ENCODE data around the gene SMIM24.
"Not testable (repeated sequence)": the region's sequence is repeated elsewhere in the genome, so short reads cannot be mapped to it uniquely, and the experiment has no call there.

The SMIM24 gene

GRCh38 chr19:3451451-3451866 is 28.9 kb downstream of the SMIM24 start:
- Histone ChIP-seq H3K79me1 (ENCODE audit: low read length) (no peaks in the 10 kb centered on the region), H2BK5ac (ENCODE audit: low read depth, low read length, poor library complexity) (no peak overlapping the region), H3K9ac (ENCODE audit: low read length) (no peak overlapping the region), H2AFZ (ENCODE audit: insufficient read depth, low read length, poor library complexity) (no peak overlapping the region), H3K4me1 (ENCODE audit: control insufficient read depth in 1 of 2, insufficient read depth in 2 of 2, low read length in 2 of 2) (peaks cover 0 to 12% of the 10 kb centered on the region in 2 experiments), H2AK5ac (ENCODE audit: low read length) (no peak overlapping the region), H3K9me3 (ENCODE audit: insufficient read depth, low read depth, low read length) (no peaks in the 10 kb centered on the region), H2BK120ac (ENCODE audit: insufficient read depth, low read length, poor library complexity) (no peak overlapping the region), H3K27ac (ENCODE audit: low read depth, low read length) (peak overlapping the region; percentile 27), H3K14ac (ENCODE audit: low read length) (no peak overlapping the region), H3K4me2 (ENCODE audit: low read length) (no peak overlapping the region), H4K8ac (ENCODE audit: low read depth, low read length) (no peak overlapping the region), H4K12ac (ENCODE audit: low read depth, low read length) (no peak overlapping the region), H2BK12ac (ENCODE audit: low read length) (no peak overlapping the region), H3K4me3 (ENCODE audit: low read depth, low read length) (no peak overlapping the region), H3K27me3 (ENCODE audit: insufficient read depth, low read length) (no peaks in the 10 kb centered on the region), H3K4ac (ENCODE audit: low read depth, low read length) (no peak overlapping the region), H3K36me3 (ENCODE audit: control insufficient read depth in 1 of 2, insufficient read depth in 2 of 2, low read length in 2 of 2) (no peaks in the 10 kb centered on the region), H3K79me2 (ENCODE audit: control insufficient read depth, insufficient read depth, low read length, poor library complexity) (no peaks in the 10 kb centered on the region), H4K91ac (ENCODE audit: low read depth, low read length) (no peak overlapping the region), H3K23ac (ENCODE audit: low read length) (no peak overlapping the region), H3K18ac (ENCODE audit: low read length) (no peak overlapping the region)
- peak; percentile 77 to 84 for DNase-seq
- WGBS (ENCODE audit: extremely low coverage, insufficient coverage, insufficient read length): no CpG with 5 or more reads among the region's 10 CpGs

- Histone ChIP-seq H2BK120ac (ENCODE audit: insufficient read depth, low read length, poor library complexity) (no peak overlapping the region), H3K4ac (ENCODE audit: low read depth, low read length) (no peak overlapping the region), H2BK5ac (ENCODE audit: low read depth, low read length, poor library complexity) (no peak overlapping the region), H3K9ac (ENCODE audit: low read length) (no peak overlapping the region), H2AFZ (ENCODE audit: insufficient read depth, low read length, poor library complexity) (no peak overlapping the region), H2AK5ac (ENCODE audit: low read length) (no peak overlapping the region), H3K36me3 (ENCODE audit: control insufficient read depth in 1 of 2, insufficient read depth in 2 of 2, low read length in 2 of 2) (no peaks in the 10 kb centered on the region), H4K91ac (ENCODE audit: low read depth, low read length) (no peak overlapping the region), H3K23ac (ENCODE audit: low read length) (no peak overlapping the region), H3K4me1 (ENCODE audit: control insufficient read depth in 1 of 2, insufficient read depth in 2 of 2, low read length in 2 of 2) (peaks cover 0 to 12% of the 10 kb centered on the region in 2 experiments), H4K12ac (ENCODE audit: low read depth, low read length) (no peak overlapping the region), H2BK12ac (ENCODE audit: low read length) (no peak overlapping the region), H3K4me3 (ENCODE audit: low read depth, low read length) (no peak overlapping the region), H3K27ac (ENCODE audit: low read depth, low read length) (no peak overlapping the region), H3K14ac (ENCODE audit: low read length) (no peak overlapping the region), H3K27me3 (ENCODE audit: insufficient read depth, low read length) (no peaks in the 10 kb centered on the region), H3K4me2 (ENCODE audit: low read length) (no peak overlapping the region), H3K18ac (ENCODE audit: low read length) (no peak overlapping the region), H3K79me1 (ENCODE audit: low read length) (no peaks in the 10 kb centered on the region), H4K8ac (ENCODE audit: low read depth, low read length) (no peak overlapping the region), H3K79me2 (ENCODE audit: control insufficient read depth, insufficient read depth, low read length, poor library complexity) (no peaks in the 10 kb centered on the region), H3K9me3 (ENCODE audit: insufficient read depth, low read depth, low read length) (no peaks in the 10 kb centered on the region)
- peak; percentile 98 to 99 for DNase-seq
- WGBS (ENCODE audit: extremely low coverage, insufficient coverage, insufficient read length): no CpG with 5 or more reads among the region's 12 CpGs
These were observed 29.4 kb downstream of the SMIM24 start for GRCh38 chr19:3450796-3451411.

GRCh38 chr19:3448616-3449334 is 31.6 kb downstream of the SMIM24 start:
- H4K12ac ChIP-seq (ENCODE audit: low read depth, low read length): no peak overlapping the region
- H3K23ac ChIP-seq (ENCODE audit: low read length): no peak overlapping the region

GRCh38 chr19:3446657-3447056 is 33.7 kb downstream of the SMIM24 start:
- H2AFZ ChIP-seq (ENCODE audit: insufficient read depth, low read length, poor library complexity): not testable (repeated sequence)

More at GRCh38 chr19:3448616-3449334, 31.6 kb downstream of the SMIM24 start:
- no peak overlapping the region for H3K27ac ChIP-seq (ENCODE audit: low read depth, low read length)
- no peak overlapping the region for H2AFZ ChIP-seq (ENCODE audit: insufficient read depth, low read length, poor library complexity)
- no peaks in the 10 kb centered on the region for H3K36me3 ChIP-seq (ENCODE audit: control insufficient read depth in 1 of 2, insufficient read depth in 2 of 2, low read length in 2 of 2)
- peaks cover 5% of the 10 kb centered on the region for H3K9me3 ChIP-seq (ENCODE audit: insufficient read depth, low read depth, low read length)
- H2BK5ac ChIP-seq (ENCODE audit: low read depth, low read length, poor library complexity): no peak overlapping the region
- no peak for DNase-seq
- no peak overlapping the region for H3K18ac ChIP-seq (ENCODE audit: low read length)
- WGBS (ENCODE audit: extremely low coverage, insufficient coverage, insufficient read length): no CpG with 5 or more reads among the region's 28 CpGs
- no peak overlapping the region for H2AK5ac ChIP-seq (ENCODE audit: low read length)
- H3K79me2 ChIP-seq (ENCODE audit: control insufficient read depth, insufficient read depth, low read length, poor library complexity): no peaks in the 10 kb centered on the region
- peaks cover 0 to 5% of the 10 kb centered on the region in 2 experiments for H3K4me1 ChIP-seq (ENCODE audit: control insufficient read depth in 1 of 2, insufficient read depth in 2 of 2, low read length in 2 of 2)
- H3K27me3 ChIP-seq (ENCODE audit: insufficient read depth, low read length): no peaks in the 10 kb centered on the region
- no peak overlapping the region for H3K4ac ChIP-seq (ENCODE audit: low read depth, low read length)
- no peak overlapping the region for H2BK12ac ChIP-seq (ENCODE audit: low read length)
- H3K4me3 ChIP-seq (ENCODE audit: low read depth, low read length): no peak overlapping the region
- H3K79me1 ChIP-seq (ENCODE audit: low read length): no peaks in the 10 kb centered on the region
- no peak overlapping the region for H3K9ac ChIP-seq (ENCODE audit: low read length)
- H3K14ac ChIP-seq (ENCODE audit: low read length): no peak overlapping the region
- H2BK120ac ChIP-seq (ENCODE audit: insufficient read depth, low read length, poor library complexity): no peak overlapping the region
- no peak overlapping the region for H3K4me2 ChIP-seq (ENCODE audit: low read length)
- H4K8ac ChIP-seq (ENCODE audit: low read depth, low read length): no peak overlapping the region
- no peak overlapping the region for H4K91ac ChIP-seq (ENCODE audit: low read depth, low read length)

More at GRCh38 chr19:3446657-3447056, 33.7 kb downstream of the SMIM24 start:
- not testable (repeated sequence) for H2BK5ac ChIP-seq (ENCODE audit: low read depth, low read length, poor library complexity); H3K18ac ChIP-seq (ENCODE audit: low read length); H3K9me3 ChIP-seq (ENCODE audit: insufficient read depth, low read depth, low read length); H4K8ac ChIP-seq (ENCODE audit: low read depth, low read length); H3K27ac ChIP-seq (ENCODE audit: low read depth, low read length); H3K14ac ChIP-seq (ENCODE audit: low read length); H3K27me3 ChIP-seq (ENCODE audit: insufficient read depth, low read length); H2BK12ac ChIP-seq (ENCODE audit: low read length); H3K23ac ChIP-seq (ENCODE audit: low read length); H2AK5ac ChIP-seq (ENCODE audit: low read length); H3K4me3 ChIP-seq (ENCODE audit: low read depth, low read length); H3K4me1 ChIP-seq (ENCODE audit: control insufficient read depth in 1 of 2, insufficient read depth in 2 of 2, low read length in 2 of 2); H2BK120ac ChIP-seq (ENCODE audit: insufficient read depth, low read length, poor library complexity); H4K91ac ChIP-seq (ENCODE audit: low read depth, low read length); H3K79me2 ChIP-seq (ENCODE audit: control insufficient read depth, insufficient read depth, low read length, poor library complexity); H3K4ac ChIP-seq (ENCODE audit: low read depth, low read length); DNase-seq; H3K79me1 ChIP-seq (ENCODE audit: low read length); H3K36me3 ChIP-seq (ENCODE audit: control insufficient read depth in 1 of 2, insufficient read depth in 2 of 2, low read length in 2 of 2); H4K12ac ChIP-seq (ENCODE audit: low read depth, low read length); H3K9ac ChIP-seq (ENCODE audit: low read length); H3K4me2 ChIP-seq (ENCODE audit: low read length)
- WGBS (ENCODE audit: extremely low coverage, insufficient coverage, insufficient read length): no CpG with 5 or more reads among the region's 4 CpGs
